ENCODE measurements around the gene GRIP1. TPM values are rescaled to one million over a fixed set of nuclear protein-coding genes. Genes with fewer than 3 reads are reported as not detected.

The GRIP1 gene
- total RNA-seq, 8 experiments from 2014 or later, result 4.3 to 81.3 (median 48.7) TPM; not detected in 1

GRCh38 chr12:66572845-66573244, 106.0 kb downstream of the GRIP1 start:
- Histone ChIP-seq H3K4me1 (replicated peaks in 1 of 2) (no peaks in the 10 kb centered on the region), H3K4me3 (no peak overlapping the region), H3K27ac (no peak overlapping the region)
- 40 to 100% (median 94%) methylated on average over 1 to 5 of the region's 6 CpGs; no CpG with 5 or more reads in 5 of the 10 experiments for WGBS, 10 experiments
- in situ Hi-C loops (cut with MboI; ENCODE audit: low pct_unique_long_range_greater_than_20kb in 2 of 9, low sequenced_read_pairs in 9 of 9, unreplicated experiment in 9 of 9), result no loop called here
- ATAC-seq (replicated peaks in 6 of 8), result no peak

GRCh38 chr12:66571361-66571915, 107.4 kb downstream of the GRIP1 start:
- 18 to 100% (median 85%) methylated on average over 1 of the region's 1 CpG; no CpG with 5 or more reads in 4 of the 10 experiments for WGBS, 10 experiments
- in situ Hi-C loops (cut with MboI; ENCODE audit: low pct_unique_long_range_greater_than_20kb in 2 of 9, low sequenced_read_pairs in 9 of 9, unreplicated experiment in 9 of 9), result no loop called here
- no peaks in the 10 kb centered on the region for H3K4me1 ChIP-seq (replicated peaks in 1 of 2)
- H3K27ac ChIP-seq, result no peak overlapping the region
- no peak overlapping the region for H3K4me3 ChIP-seq
- peak in 1 of 8 experiments; percentile 19 for ATAC-seq (replicated peaks in 6 of 8)

DNA sequence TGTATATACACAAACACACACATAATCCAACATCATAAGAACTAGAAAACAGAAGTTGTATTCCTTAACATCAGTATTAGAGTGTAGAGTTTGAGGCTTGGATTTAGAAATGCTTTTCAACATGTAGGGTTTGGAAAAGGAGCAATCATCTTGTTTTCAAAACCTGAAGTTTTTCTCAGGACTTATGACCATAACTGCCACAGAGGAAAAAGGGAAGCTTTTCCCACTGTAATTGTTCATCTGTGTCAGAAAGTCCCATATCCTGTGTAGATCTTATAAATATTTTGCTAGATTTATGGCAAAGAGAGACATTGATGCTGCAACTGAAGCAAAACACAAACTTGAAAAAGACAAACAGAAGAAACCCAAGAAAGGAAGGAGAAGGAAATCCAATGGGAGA, 115.7 kb downstream of the GRIP1 start:
- Histone ChIP-seq H3K27ac (no peak overlapping the region), H3K4me1 (replicated peaks in 1 of 2) (no peaks in the 10 kb centered on the region), H3K4me3 (no peak overlapping the region)
- in situ Hi-C loops (cut with MboI; ENCODE audit: low pct_unique_long_range_greater_than_20kb in 2 of 9, low sequenced_read_pairs in 9 of 9, unreplicated experiment in 9 of 9), result no loop called here
- ATAC-seq (replicated peaks in 6 of 8), result no peak

DNA sequence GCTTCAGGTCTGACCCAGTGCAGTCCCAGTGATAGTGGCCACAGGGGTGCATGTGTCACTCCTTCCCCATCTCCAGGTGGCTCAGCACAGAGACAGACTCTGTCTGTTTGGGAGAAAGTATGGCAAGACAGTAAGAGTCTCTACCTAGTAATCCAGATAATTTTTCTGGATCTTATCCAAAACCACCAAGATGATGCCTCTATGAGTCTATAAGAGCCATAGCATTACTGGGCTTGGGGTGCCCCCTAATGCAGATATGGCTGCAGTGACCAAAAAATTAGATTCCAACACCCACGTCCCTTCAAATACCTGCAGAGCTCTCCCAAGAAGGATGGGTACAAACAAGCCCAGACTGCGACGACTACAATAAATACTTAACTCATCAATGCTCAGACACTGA, 123.8 kb downstream of the GRIP1 start:
- WGBS, 10 experiments, result 31 to 100% (median 80%) methylated on average over 1 to 3 of the region's 3 CpGs; no CpG with 5 or more reads in 3 of the 10 experiments
- in situ Hi-C loops (cut with MboI; ENCODE audit: low pct_unique_long_range_greater_than_20kb in 2 of 9, low sequenced_read_pairs in 9 of 9, unreplicated experiment in 9 of 9), result no loop called here

GRCh38 chr12:66552716-66553115, 126.2 kb downstream of the GRIP1 start:
- no peak overlapping the region for H3K4me3 ChIP-seq
- no peak overlapping the region for H3K27ac ChIP-seq
- no peaks in the 10 kb centered on the region for H3K4me1 ChIP-seq (replicated peaks in 1 of 2)
- in situ Hi-C loops (cut with MboI; ENCODE audit: low pct_unique_long_range_greater_than_20kb in 2 of 9, low sequenced_read_pairs in 9 of 9, unreplicated experiment in 9 of 9), result no loop called here
- ATAC-seq (replicated peaks in 6 of 8), result no peak

More for the DNA sequence above, 123.8 kb downstream of the GRIP1 start:
- Histone ChIP-seq H3K4me3 (no peak overlapping the region), H3K27ac (no peak overlapping the region), H3K4me1 (replicated peaks in 1 of 2) (no peaks in the 10 kb centered on the region)
- ATAC-seq (replicated peaks in 6 of 8), result no peak

DNA sequence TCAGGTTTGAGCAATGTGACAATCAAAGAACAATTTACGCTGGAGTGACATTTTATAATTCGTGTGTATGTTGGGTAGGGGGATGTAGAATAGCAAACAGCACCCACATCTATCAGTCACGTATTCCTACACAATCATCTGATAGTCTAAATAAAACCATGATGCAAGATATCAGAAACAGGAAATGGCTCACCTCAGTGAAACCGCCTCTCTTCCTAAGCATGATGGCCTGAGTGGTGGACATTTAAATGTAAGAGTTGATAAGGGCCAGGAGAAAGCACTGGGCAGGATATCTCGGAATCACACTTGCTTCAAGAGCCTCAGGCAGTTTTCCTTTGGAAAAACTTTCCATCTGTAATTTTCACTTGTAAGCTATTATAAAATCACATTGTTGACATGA, 128.2 kb downstream of the GRIP1 start:
- H3K4me1 ChIP-seq (replicated peaks in 1 of 2), result no peaks in the 10 kb centered on the region

GRCh38 chr12:66549050-66549389, 129.9 kb downstream of the GRIP1 start:
- WGBS, 10 experiments, result 0 to 83% (median 60%) methylated on average over 1 to 2 of the region's 2 CpGs; no CpG with 5 or more reads in 5 of the 10 experiments
- in situ Hi-C loops (cut with MboI; ENCODE audit: low pct_unique_long_range_greater_than_20kb in 2 of 9, low sequenced_read_pairs in 9 of 9, unreplicated experiment in 9 of 9), result no loop called here
- H3K4me3 ChIP-seq, result no peak overlapping the region
- no peaks in the 10 kb centered on the region for H3K4me1 ChIP-seq (replicated peaks in 1 of 2)
- peak in 1 of 8 experiments; percentile 12 for ATAC-seq (replicated peaks in 6 of 8)
- H3K27ac ChIP-seq, result no peak overlapping the region

More for the DNA sequence above, 128.2 kb downstream of the GRIP1 start:
- 41 to 100% (median 91%) methylated on average over 1 to 5 of the region's 5 CpGs; no CpG with 5 or more reads in 4 of the 10 experiments for WGBS, 10 experiments
- H3K27ac ChIP-seq, result no peak overlapping the region
- ATAC-seq (replicated peaks in 6 of 8), result no peak
- in situ Hi-C loops (cut with MboI; ENCODE audit: low pct_unique_long_range_greater_than_20kb in 2 of 9, low sequenced_read_pairs in 9 of 9, unreplicated experiment in 9 of 9), result no loop called here
- no peak overlapping the region for H3K4me3 ChIP-seq

DNA sequence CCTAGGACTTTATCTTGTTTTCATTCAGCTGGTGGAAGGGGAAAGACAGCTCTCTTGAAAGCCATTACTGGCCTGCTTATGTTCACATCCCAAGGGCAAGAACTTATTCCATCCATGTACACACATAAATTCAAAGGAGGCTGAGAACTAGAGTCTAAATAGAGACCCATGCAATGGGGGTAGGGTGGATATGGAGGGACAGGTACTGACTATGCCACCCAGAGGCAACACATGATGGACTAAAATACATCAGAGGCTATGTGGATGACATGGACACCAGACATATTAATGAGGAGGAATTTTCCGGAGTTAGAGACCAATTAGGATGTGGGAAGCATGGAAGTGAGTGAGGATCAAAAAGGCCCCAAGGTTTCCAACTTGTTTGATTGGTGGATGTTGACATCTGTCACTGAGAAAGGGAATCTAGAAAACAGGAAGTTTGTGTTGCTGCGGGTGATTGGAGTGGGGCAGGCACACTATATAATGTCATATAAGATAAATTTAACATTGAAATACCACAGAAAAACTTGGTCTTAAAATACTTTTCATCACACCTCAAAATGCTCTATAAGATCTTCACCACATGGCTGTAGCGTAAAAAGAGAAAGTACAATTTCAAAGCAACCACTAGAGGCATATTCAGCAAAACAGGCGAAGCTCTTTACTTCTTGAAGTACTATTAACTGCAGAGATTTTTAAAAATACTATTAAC, 130.4 kb downstream of the GRIP1 start:
- H3K4me1 ChIP-seq (replicated peaks in 1 of 2), result no peaks in the 10 kb centered on the region
- in situ Hi-C loops (cut with MboI; ENCODE audit: low pct_unique_long_range_greater_than_20kb in 2 of 9, low sequenced_read_pairs in 9 of 9, unreplicated experiment in 9 of 9), result no loop called here
- no peak overlapping the region for H3K4me3 ChIP-seq
- peak in 2 of 8 experiments; percentile 11 to 25 for ATAC-seq (replicated peaks in 6 of 8)
- H3K27ac ChIP-seq, result no peak overlapping the region
- 17 to 100% (median 53%) methylated on average over 1 to 4 of the region's 4 CpGs; no CpG with 5 or more reads in 2 of the 10 experiments for WGBS, 10 experiments

DNA sequence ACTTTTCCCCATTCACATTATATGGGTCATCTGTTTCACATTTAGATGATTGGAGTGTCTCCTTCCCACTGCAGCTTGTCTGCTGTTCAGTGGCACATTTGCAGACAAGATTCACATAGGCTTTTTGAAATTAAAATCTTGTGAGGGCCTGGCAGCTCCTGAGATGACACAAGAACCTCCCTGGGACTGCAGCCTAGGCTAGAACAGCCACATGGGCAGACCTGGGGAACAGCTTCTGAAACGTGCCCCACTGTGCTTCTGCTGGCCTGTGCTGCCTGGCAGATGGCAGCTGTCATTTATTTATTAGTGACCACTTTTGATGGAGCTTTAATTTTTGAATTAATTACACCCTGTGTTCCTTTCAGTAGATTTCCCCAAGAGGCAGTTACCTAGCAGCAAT, 137.4 kb downstream of the GRIP1 start:
- WGBS, 10 experiments, result 0 to 57% (median 20%) methylated on average over 1 of the region's 1 CpG; no CpG with 5 or more reads in 7 of the 10 experiments
- no peak for ATAC-seq (replicated peaks in 6 of 8)
- in situ Hi-C loops (cut with MboI; ENCODE audit: low pct_unique_long_range_greater_than_20kb in 2 of 9, low sequenced_read_pairs in 9 of 9, unreplicated experiment in 9 of 9), result no loop called here
- no peak overlapping the region for H3K27ac ChIP-seq
- no peak overlapping the region for H3K4me3 ChIP-seq
- no peaks in the 10 kb centered on the region for H3K4me1 ChIP-seq (replicated peaks in 1 of 2)

DNA sequence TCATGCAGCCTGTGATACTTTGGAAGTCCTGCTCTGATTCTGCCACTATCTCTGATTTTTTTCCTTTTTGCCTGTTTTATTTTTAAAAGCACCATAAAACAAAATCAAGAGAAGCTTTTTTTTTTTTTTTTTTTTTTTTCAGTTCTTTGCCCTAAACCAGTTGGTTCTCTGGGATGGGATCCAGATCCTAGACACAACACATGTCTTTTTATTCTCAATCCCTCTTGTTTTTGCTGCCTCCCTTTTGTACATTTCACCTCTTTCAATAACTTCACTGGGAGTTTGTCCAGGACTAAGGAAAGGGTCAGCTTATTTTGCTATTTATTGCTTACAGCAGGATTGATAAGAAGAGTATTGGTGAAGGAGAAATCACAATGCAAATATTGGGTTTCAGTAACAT, 139.4 kb downstream of the GRIP1 start:
- ATAC-seq (replicated peaks in 6 of 8), result no peak
- in situ Hi-C loops (cut with MboI; ENCODE audit: low pct_unique_long_range_greater_than_20kb in 2 of 9, low sequenced_read_pairs in 9 of 9, unreplicated experiment in 9 of 9), result no loop called here
- Histone ChIP-seq H3K4me3 (no peak overlapping the region), H3K27ac (no peak overlapping the region), H3K4me1 (replicated peaks in 1 of 2) (no peaks in the 10 kb centered on the region)

DNA sequence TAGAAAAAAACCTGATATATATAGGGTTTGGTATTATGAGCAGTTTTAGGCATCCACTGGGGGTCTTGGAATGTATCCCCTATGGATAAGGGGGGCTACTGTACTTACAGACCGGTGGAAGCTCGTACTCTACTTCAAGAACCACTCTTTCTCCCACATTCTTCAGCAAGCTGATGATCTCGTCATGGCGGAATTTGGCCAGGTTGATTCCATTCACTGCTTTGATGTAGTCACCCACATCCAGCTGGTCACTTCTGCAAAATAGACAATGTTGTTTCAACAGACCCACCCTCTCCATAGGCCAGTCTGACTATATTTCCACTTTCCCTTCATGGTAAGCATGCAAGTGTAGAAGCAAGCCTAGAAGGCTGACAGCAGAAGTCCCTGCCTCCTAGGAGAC, 139.9 kb downstream of the GRIP1 start:
- Histone ChIP-seq H3K4me3 (no peak overlapping the region), H3K27ac (no peak overlapping the region), H3K4me1 (replicated peaks in 1 of 2) (no peaks in the 10 kb centered on the region)
- 30 to 100% (median 75%) methylated on average over 2 to 4 of the region's 4 CpGs; no CpG with 5 or more reads in 7 of the 10 experiments for WGBS, 10 experiments
- in situ Hi-C loops (cut with MboI; ENCODE audit: low pct_unique_long_range_greater_than_20kb in 2 of 9, low sequenced_read_pairs in 9 of 9, unreplicated experiment in 9 of 9), result no loop called here
- peak in 1 of 8 experiments; percentile 39 for ATAC-seq (replicated peaks in 6 of 8)

GRCh38 chr12:66537876-66538275, 141.0 kb downstream of the GRIP1 start:
- in situ Hi-C loops (cut with MboI; ENCODE audit: low pct_unique_long_range_greater_than_20kb in 2 of 9, low sequenced_read_pairs in 9 of 9, unreplicated experiment in 9 of 9), result no loop called here
- 63 to 100% (median 87%) methylated on average over 1 to 3 of the region's 3 CpGs; no CpG with 5 or more reads in 4 of the 10 experiments for WGBS, 10 experiments
- no peaks in the 10 kb centered on the region for H3K4me1 ChIP-seq (replicated peaks in 1 of 2)
- H3K27ac ChIP-seq, result no peak overlapping the region
- H3K4me3 ChIP-seq, result no peak overlapping the region
- no peak for ATAC-seq (replicated peaks in 6 of 8)

DNA sequence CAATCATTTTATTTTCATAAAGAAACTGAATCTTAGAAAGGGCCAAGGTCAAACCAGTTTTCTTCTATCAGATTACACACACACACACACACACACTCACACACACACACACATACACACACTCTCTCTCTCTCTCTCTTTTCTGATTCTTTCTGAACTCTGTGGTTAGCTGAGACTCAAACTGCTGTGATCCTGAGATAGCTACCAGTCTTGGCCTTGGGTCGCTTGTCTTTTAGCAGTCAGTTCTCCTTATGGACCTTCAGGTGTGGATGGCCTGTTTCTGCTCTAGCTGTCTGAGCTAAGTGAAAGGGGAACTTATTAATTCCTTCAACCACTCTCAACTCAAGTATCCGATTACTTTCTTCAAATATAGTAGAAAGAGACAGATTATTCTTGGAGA, 145.1 kb downstream of the GRIP1 start:
- in situ Hi-C loops (cut with MboI; ENCODE audit: low pct_unique_long_range_greater_than_20kb in 2 of 9, low sequenced_read_pairs in 9 of 9, unreplicated experiment in 9 of 9), result no loop called here
- 0 to 100% (median 81%) methylated on average over 1 to 2 of the region's 2 CpGs; no CpG with 5 or more reads in 3 of the 10 experiments for WGBS, 10 experiments
- no peak overlapping the region for H3K27ac ChIP-seq
- no peaks in the 10 kb centered on the region for H3K4me1 ChIP-seq (replicated peaks in 1 of 2)
- no peak for ATAC-seq (replicated peaks in 6 of 8)
- H3K4me3 ChIP-seq, result no peak overlapping the region

DNA sequence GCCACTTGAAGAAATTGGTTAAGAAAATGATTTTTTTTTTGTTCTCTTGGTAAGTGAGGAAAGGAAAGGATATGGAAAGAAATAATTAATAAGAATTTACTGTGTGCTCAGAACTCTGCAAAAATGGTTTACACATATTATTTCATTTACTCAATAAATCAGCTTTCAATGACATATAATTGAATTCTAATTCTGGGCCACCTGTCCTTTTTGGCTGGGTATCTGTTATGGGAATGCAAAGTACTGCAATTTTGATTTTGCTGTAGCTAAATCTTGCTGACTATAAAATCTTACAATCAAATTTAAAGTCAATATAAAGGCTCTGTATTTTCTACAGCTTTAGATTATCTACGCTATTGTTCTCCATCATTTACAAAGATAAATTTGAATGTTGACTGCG, 147.1 kb downstream of the GRIP1 start:
- in situ Hi-C loops (cut with MboI; ENCODE audit: low pct_unique_long_range_greater_than_20kb in 2 of 9, low sequenced_read_pairs in 9 of 9, unreplicated experiment in 9 of 9), result no loop called here
- 38 to 100% (median 83%) methylated on average over 1 to 2 of the region's 2 CpGs; no CpG with 5 or more reads in 1 of the 10 experiments for WGBS, 10 experiments
- Histone ChIP-seq H3K27ac (no peak overlapping the region), H3K4me1 (replicated peaks in 1 of 2) (no peaks in the 10 kb centered on the region), H3K4me3 (no peak overlapping the region)
- ATAC-seq (replicated peaks in 6 of 8), result no peak

Measured in motor neuron (in vitro differentiated cells).